Measurements from ENCODE around the gene VWA5B1.

The VWA5B1 gene

DNA sequence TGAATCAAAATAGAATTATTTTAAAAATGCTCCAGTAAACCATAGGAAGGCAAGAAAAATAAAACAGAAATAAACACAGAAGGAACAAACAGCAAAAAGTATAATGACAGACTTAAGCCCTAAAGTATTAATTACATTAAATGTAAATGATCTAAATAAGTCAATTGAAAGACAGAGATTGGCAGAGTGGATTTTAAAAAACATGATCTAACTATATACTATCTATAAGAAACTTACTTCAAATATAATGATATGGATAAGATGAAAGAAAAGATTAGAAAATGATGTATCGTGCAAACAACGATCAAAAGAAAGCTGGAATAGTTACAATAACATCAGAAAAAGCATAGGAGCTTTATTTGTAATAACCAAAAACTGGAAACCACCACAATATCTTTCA, 104.6 kb downstream of the VWA5B1 start:
- DNase-seq = no peak

DNA sequence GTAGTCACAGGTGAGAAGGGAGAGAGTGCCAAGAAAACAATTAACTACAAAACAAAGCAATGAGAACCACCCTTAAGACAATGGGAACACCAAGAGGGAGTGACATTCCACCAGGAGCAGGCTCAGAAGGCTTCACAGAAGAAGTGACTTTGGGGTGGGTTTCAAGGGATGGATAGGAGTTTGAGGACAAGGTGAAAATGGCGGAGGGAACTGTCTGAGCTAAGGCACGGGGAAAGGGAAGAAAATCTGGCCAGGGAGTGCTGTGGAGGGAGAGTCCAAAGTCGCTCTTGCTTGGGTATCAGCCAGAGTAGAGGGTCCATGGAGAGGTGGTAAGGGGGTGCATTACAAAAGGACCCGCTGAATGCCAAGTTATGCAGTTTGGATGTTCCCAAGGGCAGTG, 108.1 kb downstream of the VWA5B1 start:
- DNase-seq = no peak

- DNase-seq = no peak
Observed at GRCh38 chr1:20399196-20399595, 108.5 kb downstream of the VWA5B1 start.

- DNase-seq = no peak
Observed at GRCh38 chr1:20399606-20400180, 109.0 kb downstream of the VWA5B1 start.

GRCh38 chr1:20400341-20401177, 109.9 kb downstream of the VWA5B1 start:
- DNase-seq = no peak

- DNase-seq = no peak
Observed at GRCh38 chr1:20401405-20402010, 110.8 kb downstream of the VWA5B1 start.

DNA sequence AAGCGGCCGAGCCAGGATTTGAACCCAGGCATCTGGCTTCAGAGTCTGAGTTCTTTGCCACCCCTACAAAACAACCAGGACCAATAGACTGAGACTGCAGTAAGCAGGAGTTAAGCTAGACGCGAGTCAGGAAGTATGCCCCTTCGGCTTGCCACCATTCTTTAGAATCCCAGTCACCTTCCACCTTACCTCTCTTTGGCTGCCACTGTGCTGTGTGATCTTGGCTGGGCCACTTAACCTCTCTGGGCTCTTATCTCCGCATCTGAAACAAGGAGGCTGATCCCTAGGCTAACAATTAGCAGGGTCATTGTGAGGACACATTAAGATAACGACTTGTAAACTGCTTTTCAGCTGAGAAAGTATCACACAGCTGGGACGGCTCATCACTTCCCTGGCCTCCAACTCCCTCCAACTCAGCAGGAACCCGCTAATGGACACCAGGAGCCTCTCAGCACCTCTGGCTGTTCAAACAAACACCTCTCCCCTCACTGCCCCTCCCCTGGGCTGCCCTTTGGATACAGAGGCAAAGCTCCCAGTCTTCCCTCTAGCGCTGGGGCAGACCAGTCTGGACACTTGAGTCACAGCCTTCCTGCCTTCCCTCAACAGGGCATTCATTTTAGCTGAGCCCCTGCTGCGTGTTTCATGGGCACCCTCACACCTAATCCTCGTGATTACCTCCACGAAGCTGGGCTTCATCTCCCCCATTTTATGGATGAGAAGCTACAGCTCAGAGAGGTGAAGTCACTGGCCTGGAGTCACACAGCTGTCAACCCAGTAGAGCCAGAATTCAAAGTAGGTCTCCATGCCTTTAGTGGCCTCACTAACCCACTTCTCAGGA, 112.1 kb downstream of the VWA5B1 start:
- peak in 1 of 2 experiments; percentile 11 for DNase-seq

- no peak for DNase-seq
Observed at GRCh38 chr1:20403423-20404145, 112.9 kb downstream of the VWA5B1 start.

DNA sequence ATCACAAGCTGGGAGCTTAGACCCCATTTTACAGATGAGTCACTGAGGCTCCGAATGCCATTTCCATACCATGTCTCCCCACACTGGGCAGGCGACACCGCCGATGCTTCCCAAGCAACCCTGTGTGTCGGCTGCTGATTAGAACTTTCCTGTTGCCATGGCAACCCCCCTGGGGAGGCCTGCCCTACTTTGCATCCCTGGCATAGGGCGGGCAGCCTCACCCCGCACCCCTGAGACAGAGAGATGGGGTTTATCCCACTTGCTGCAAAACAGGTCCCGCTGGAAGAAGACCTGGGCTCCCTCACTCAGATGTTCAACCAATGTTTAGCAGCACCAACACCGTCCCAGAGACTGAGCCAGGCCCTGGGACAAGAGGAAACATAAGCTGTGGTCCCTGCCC, 113.8 kb downstream of the VWA5B1 start:
- DNase-seq = no peak
